Ectodermal cell (in vitro differentiated cells): ENCODE measurements around the gene HLA-A. TPM values are rescaled to one million over a fixed set of nuclear protein-coding genes. Genes with fewer than 3 reads are reported as not detected.

Experiments
- H3K27ac ChIP-seq: 2 replicates; pipeline ENCODE4 v1.7.0; 2013; ENCODE audit warnings: mild to moderate bottlenecking, low read depth, low read length; ENCODE audit not compliant: insufficient read depth, poor library complexity, severe bottlenecking
- H3K27me3 ChIP-seq: 2 replicates; pipeline ENCODE4 v1.7.0; 2013; ENCODE audit warnings: mild to moderate bottlenecking, low read length; ENCODE audit not compliant: insufficient read depth, control insufficient read depth, poor library complexity, severe bottlenecking
- H3K36me3 ChIP-seq: one replicate; pipeline ENCODE4 v1.7.0; 2013; ENCODE audit warnings: low read length; ENCODE audit not compliant: control insufficient read depth, insufficient read depth
- H3K4me1 ChIP-seq: one replicate; pipeline ENCODE4 v1.7.0; 2013; ENCODE audit warnings: low read length; ENCODE audit not compliant: control insufficient read depth, insufficient read depth
- H3K4me3 ChIP-seq: 2 replicates; pipeline ENCODE4 v1.7.0; 2013; ENCODE audit warnings: low read depth, low read length, control low read depth; ENCODE audit not compliant: insufficient read depth
- H3K9me3 ChIP-seq: 2 replicates; pipeline ENCODE4 v1.7.0; 2013; ENCODE audit warnings: mild to moderate bottlenecking, low read length, moderate library complexity; ENCODE audit not compliant: control insufficient read depth
- WGBS, 2 experiments: methylation state at CpG; one replicate each; pipeline ENCODE4 v1.1.7; 2013; ENCODE audit warnings: missing lambda C conversion rate in 2 of 2; 5-methylcytosine and 5-hydroxymethylcytosine counted together
- polyA plus RNA-seq, 4 experiments: library from polyadenylated mRNA; stranded (reverse); fragments of 50-300 nt; gene quantifications; one replicate each; pipeline ENCODE4 v1.2.3, GENCODE V29; 2013

HLA-A gene
- 119 TPM for polyA plus RNA-seq (2013, experiment 1 of 4)
- polyA plus RNA-seq (2013, experiment 2 of 4), result 117 TPM
- polyA plus RNA-seq (2013, experiment 3 of 4), result 71.7 TPM
- 81.8 TPM for polyA plus RNA-seq (2013, experiment 4 of 4)

- Histone ChIP-seq H3K4me1 (no peaks in the 10 kb centered on the region), H3K9me3 (no peaks in the 10 kb centered on the region), H3K36me3 (no peaks in the 10 kb centered on the region), H3K27me3 (peaks cover 4% of the 10 kb centered on the region), H3K4me3 (peak within 1 kb of the TSS; percentile 57), H3K27ac (no peak within 1 kb of the TSS)
- 3 to 5% methylated on average over 66 to 67 of the region's 68 CpGs for WGBS, 2 experiments
Measured at GRCh38 chr6:29942275-29943052, at the start of gene HLA-A. Gene HLA-A (plus strand): TSS chr6:29942532. CDS start chr6:29942554, 22 bp downstream.

- H3K4me1 ChIP-seq, result no peaks in the 10 kb centered on the region
Measured at GRCh38 chr6:29892696-29893095, 49.6 kb upstream of the HLA-A start.

GRCh38 chr6:29899281-29899680 is 43.1 kb upstream of the HLA-A start:
- Histone ChIP-seq H3K4me1 (no peaks in the 10 kb centered on the region), H3K27me3 (no peaks in the 10 kb centered on the region), H3K27ac (no peak overlapping the region), H3K36me3 (no peaks in the 10 kb centered on the region), H3K9me3 (no peaks in the 10 kb centered on the region), H3K4me3 (no peak overlapping the region)
- 91 to 96% methylated on average over 3 of the region's 3 CpGs for WGBS, 2 experiments

More at GRCh38 chr6:29892696-29893095, 49.6 kb upstream of the HLA-A start:
- H3K27me3 ChIP-seq, result peaks cover 13% of the 10 kb centered on the region
- H3K36me3 ChIP-seq, result no peaks in the 10 kb centered on the region
- H3K4me3 ChIP-seq, result no peak overlapping the region
- no peak overlapping the region for H3K27ac ChIP-seq
- H3K9me3 ChIP-seq, result no peaks in the 10 kb centered on the region

GRCh38 chr6:29905286-29905685 is 37.0 kb upstream of the HLA-A start:
- H3K27ac ChIP-seq, result no peak overlapping the region
- no peak overlapping the region for H3K4me3 ChIP-seq
- WGBS, 2 experiments, result 60 to 62% methylated on average over 4 of the region's 4 CpGs
- H3K27me3 ChIP-seq, result no peaks in the 10 kb centered on the region
- no peaks in the 10 kb centered on the region for H3K36me3 ChIP-seq
- H3K9me3 ChIP-seq, result no peaks in the 10 kb centered on the region
- no peaks in the 10 kb centered on the region for H3K4me1 ChIP-seq

GRCh38 chr6:29907637-29908340 is 34.5 kb upstream of the HLA-A start:
- Histone ChIP-seq H3K27me3 (no peaks in the 10 kb centered on the region), H3K4me1 (no peaks in the 10 kb centered on the region), H3K27ac (no peak overlapping the region), H3K36me3 (no peaks in the 10 kb centered on the region), H3K9me3 (no peaks in the 10 kb centered on the region), H3K4me3 (no peak overlapping the region)
- WGBS, 2 experiments, result 65 to 68% methylated on average over 6 of the region's 6 CpGs

GRCh38 chr6:29908341-29908662 is 34.0 kb upstream of the HLA-A start:
- Histone ChIP-seq H3K27me3 (no peaks in the 10 kb centered on the region), H3K27ac (no peak overlapping the region), H3K36me3 (no peaks in the 10 kb centered on the region), H3K4me1 (no peaks in the 10 kb centered on the region), H3K4me3 (no peak overlapping the region), H3K9me3 (no peaks in the 10 kb centered on the region)
- 88 to 92% methylated on average over 3 of the region's 3 CpGs for WGBS, 2 experiments

GRCh38 chr6:29908710-29909109 is 33.6 kb upstream of the HLA-A start:
- no peak overlapping the region for H3K4me3 ChIP-seq
- 93 to 94% methylated on average over 5 of the region's 6 CpGs for WGBS, 2 experiments
- no peak overlapping the region for H3K27ac ChIP-seq
- no peaks in the 10 kb centered on the region for H3K36me3 ChIP-seq
- H3K27me3 ChIP-seq, result no peaks in the 10 kb centered on the region
- H3K4me1 ChIP-seq, result no peaks in the 10 kb centered on the region
- H3K9me3 ChIP-seq, result no peaks in the 10 kb centered on the region

- Histone ChIP-seq H3K27me3 (no peaks in the 10 kb centered on the region), H3K9me3 (no peaks in the 10 kb centered on the region), H3K4me1 (no peaks in the 10 kb centered on the region), H3K27ac (no peak overlapping the region), H3K36me3 (no peaks in the 10 kb centered on the region), H3K4me3 (no peak overlapping the region)
- WGBS, 2 experiments, result 100% methylated on average over 1 of the region's 1 CpG; no CpG with 5 or more reads in 1 of the 2 experiments
Measured at GRCh38 chr6:29909985-29910384, 32.3 kb upstream of the HLA-A start.

- Histone ChIP-seq H3K27ac (no peak overlapping the region), H3K9me3 (no peaks in the 10 kb centered on the region), H3K36me3 (no peaks in the 10 kb centered on the region), H3K27me3 (no peaks in the 10 kb centered on the region), H3K4me3 (no peak overlapping the region), H3K4me1 (no peaks in the 10 kb centered on the region)
- WGBS, 2 experiments, result 78 to 83% methylated on average over 1 of the region's 2 CpGs
Measured at GRCh38 chr6:29912840-29913239, 29.5 kb upstream of the HLA-A start.

- 92% methylated on average over 1 of the region's 1 CpG for WGBS, 2 experiments
- Histone ChIP-seq H3K27me3 (no peaks in the 10 kb centered on the region), H3K9me3 (no peaks in the 10 kb centered on the region), H3K4me3 (no peak overlapping the region), H3K4me1 (no peaks in the 10 kb centered on the region), H3K27ac (no peak overlapping the region), H3K36me3 (no peaks in the 10 kb centered on the region)
Measured at GRCh38 chr6:29916741-29917140, 25.6 kb upstream of the HLA-A start.
